ENCODE data around the gene CADPS.

DNA sequence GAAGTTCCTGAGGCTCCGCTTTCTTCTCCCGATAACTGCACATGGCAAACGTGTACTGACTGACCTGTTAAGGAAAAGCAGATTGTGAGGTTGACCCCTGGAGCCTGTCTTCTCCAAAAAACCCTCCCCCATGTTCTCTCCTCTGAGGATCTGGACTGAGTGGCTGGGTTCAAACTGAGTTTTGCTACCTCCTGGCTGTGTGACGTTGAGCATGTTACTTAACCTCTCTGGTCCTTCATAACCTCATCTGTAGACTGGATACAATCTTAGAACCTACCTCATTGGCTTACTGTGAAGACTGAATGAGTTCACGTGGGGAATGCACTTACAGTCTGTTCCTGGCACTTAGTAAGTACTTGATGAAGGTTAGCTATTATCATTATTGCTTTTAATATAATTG is 317.8 kb downstream of the CADPS start:
- no peak for TF ChIP-seq POLR2AphosphoS5 (IDR thresholded peaks at IDR 0.05; ENCODE audit: low read depth, low read length)
- TF ChIP-seq, protein P1, sequence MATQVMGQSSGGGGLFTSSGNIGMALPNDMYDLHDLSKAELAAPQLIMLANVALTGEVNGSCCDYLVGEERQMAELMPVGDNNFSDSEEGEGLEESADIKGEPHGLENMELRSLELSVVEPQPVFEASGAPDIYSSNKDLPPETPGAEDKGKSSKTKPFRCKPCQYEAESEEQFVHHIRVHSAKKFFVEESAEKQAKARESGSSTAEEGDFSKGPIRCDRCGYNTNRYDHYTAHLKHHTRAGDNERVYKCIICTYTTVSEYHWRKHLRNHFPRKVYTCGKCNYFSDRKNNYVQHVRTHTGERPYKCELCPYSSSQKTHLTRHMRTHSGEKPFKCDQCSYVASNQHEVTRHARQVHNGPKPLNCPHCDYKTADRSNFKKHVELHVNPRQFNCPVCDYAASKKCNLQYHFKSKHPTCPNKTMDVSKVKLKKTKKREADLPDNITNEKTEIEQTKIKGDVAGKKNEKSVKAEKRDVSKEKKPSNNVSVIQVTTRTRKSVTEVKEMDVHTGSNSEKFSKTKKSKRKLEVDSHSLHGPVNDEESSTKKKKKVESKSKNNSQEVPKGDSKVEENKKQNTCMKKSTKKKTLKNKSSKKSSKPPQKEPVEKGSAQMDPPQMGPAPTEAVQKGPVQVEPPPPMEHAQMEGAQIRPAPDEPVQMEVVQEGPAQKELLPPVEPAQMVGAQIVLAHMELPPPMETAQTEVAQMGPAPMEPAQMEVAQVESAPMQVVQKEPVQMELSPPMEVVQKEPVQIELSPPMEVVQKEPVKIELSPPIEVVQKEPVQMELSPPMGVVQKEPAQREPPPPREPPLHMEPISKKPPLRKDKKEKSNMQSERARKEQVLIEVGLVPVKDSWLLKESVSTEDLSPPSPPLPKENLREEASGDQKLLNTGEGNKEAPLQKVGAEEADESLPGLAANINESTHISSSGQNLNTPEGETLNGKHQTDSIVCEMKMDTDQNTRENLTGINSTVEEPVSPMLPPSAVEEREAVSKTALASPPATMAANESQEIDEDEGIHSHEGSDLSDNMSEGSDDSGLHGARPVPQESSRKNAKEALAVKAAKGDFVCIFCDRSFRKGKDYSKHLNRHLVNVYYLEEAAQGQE (IDR thresholded peaks at IDR 0.05; ENCODE audit: insufficient read depth in 1 of 2, low read depth in 2 of 2, low read length in 2 of 2), result no peak
- TF ChIP-seq SIN3A (IDR thresholded peaks at IDR 0.05; ENCODE audit: borderline replicate concordance, insufficient read depth, low read length), result no peak
- TF ChIP-seq TAF1 (IDR thresholded peaks at IDR 0.05; ENCODE audit: borderline replicate concordance, insufficient read depth, low read length), result no peak
- TF ChIP-seq FOXP2 (optimal IDR thresholded peaks at IDR 0.05; ENCODE audit: borderline replicate concordance, extremely low read depth, extremely low read length, insufficient read depth), result no peak

All from PFSK-1 (cell line).